ENCODE results near the gene TMCC1. TPM values are rescaled to one million over a fixed set of nuclear protein-coding genes. Genes with fewer than 3 reads are reported as not detected.
"Not testable (repeated sequence)": the region's sequence is repeated elsewhere in the genome, so short reads cannot be mapped to it uniquely, and the experiment has no call there.

The TMCC1 gene
- total RNA-seq, 1 experiment from 2014 or later, result 6.2 TPM

DNA sequence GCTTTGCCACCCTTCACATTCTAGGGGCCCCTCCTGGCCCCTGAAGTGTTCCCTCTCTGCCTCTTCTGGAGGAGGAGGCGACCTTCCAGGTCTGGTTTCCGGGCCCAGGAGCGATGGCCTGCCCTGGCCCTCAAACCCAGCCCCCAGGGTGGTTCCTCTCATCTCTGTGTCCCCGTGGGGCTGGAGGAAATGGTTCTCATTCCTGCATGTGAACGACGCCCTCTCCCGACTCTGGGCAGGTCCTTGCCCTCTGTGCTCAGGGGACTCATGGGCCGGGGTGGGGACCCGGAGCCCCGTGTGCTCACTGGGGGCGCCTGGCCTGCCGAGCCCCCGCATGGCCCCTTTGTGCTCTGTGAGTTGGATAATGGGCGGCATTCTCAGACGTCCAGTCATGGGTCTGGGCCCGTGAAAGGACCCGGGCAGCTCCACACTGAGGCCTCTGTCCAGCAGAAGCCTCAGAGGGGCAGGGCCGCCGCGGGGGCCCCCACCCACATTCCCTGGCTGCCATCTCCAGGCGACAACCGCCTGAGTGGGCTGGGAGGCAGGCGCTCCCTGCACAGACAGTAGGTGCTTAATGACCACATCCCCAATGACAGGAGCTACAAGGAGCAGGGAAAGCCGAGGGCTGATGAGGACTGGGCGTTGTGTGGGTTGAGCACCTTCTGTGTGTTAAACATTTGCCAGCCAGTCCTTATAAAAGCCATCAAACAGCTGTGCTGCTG is 281.5 kb downstream of the TMCC1 start:
- H3K27ac ChIP-seq (ENCODE audit: low read length), result no peak overlapping the region
- no peaks in the 10 kb centered on the region for H3K36me3 ChIP-seq (ENCODE audit: low read depth, low read length)
- POLR2A ChIA-PET (ENCODE audit: unreplicated experiment), result no interaction called here
- no peak for DNase-seq
- no peaks in the 10 kb centered on the region for H3K9me2 ChIP-seq (replicated peaks; ENCODE audit: low read length)
- no peak overlapping the region for H3K9ac ChIP-seq (ENCODE audit: low read length)
- no peak for ATAC-seq
- no peaks in the 10 kb centered on the region for H3K79me2 ChIP-seq (ENCODE audit: low read length)
- BruUV-seq (replicated peaks), result no TSS peak
- no peak overlapping the region for H3K4me3 ChIP-seq (ENCODE audit: low read length)
- intact Hi-C loops (cut with micrococcal nuclease), result no loop called here
- H3K9me3 ChIP-seq (ENCODE audit: low read length), result no peaks in the 10 kb centered on the region
- no peaks in the 10 kb centered on the region for H4K20me1 ChIP-seq (ENCODE audit: low read length)
- no peaks in the 10 kb centered on the region for H3K4me1 ChIP-seq (ENCODE audit: insufficient read depth, low read length)
- CTCF ChIA-PET, result no interaction called here
- TF ChIP-seq, protein P1, sequence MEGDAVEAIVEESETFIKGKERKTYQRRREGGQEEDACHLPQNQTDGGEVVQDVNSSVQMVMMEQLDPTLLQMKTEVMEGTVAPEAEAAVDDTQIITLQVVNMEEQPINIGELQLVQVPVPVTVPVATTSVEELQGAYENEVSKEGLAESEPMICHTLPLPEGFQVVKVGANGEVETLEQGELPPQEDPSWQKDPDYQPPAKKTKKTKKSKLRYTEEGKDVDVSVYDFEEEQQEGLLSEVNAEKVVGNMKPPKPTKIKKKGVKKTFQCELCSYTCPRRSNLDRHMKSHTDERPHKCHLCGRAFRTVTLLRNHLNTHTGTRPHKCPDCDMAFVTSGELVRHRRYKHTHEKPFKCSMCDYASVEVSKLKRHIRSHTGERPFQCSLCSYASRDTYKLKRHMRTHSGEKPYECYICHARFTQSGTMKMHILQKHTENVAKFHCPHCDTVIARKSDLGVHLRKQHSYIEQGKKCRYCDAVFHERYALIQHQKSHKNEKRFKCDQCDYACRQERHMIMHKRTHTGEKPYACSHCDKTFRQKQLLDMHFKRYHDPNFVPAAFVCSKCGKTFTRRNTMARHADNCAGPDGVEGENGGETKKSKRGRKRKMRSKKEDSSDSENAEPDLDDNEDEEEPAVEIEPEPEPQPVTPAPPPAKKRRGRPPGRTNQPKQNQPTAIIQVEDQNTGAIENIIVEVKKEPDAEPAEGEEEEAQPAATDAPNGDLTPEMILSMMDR (conservative IDR thresholded peaks at IDR 0.05; ENCODE audit: low read depth, low read length), result no peak
- TF ChIP-seq EZH2phosphoT487 (IDR thresholded peaks at IDR 0.05; ENCODE audit: borderline replicate concordance, low read length) (no peak), EZH2 (IDR thresholded peaks at IDR 0.05; ENCODE audit: low read length, unreplicated experiment) (no peak)
- H3K4me2 ChIP-seq (ENCODE audit: low read length), result no peak overlapping the region
- no peaks in the 10 kb centered on the region for H3K27me3 ChIP-seq (ENCODE audit: low read length)
- no peaks in the 10 kb centered on the region for H3F3A ChIP-seq (ENCODE audit: low read length, unreplicated experiment)
- no peak overlapping the region for H2AFZ ChIP-seq (ENCODE audit: low read length)

DNA sequence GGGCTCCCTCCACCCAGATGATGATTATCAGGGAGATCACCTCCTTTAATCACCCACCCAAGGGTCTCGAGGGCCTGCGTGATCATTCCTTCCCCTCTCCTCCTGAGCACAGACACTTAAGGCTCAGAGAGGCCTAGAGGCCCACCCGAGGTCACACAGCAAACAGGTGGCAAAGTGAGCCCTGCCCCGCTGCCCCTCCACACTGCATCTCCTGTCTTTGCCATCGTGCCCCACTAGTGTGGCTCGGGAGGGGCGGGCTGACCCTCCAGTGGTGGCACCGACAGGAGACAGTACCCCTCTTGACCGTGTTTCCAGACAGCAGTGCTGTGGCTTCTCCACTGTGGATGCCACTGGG is 282.1 kb downstream of the TMCC1 start:
- no peaks in the 10 kb centered on the region for H3F3A ChIP-seq (ENCODE audit: low read length, unreplicated experiment)
- ChIA-PET CTCF (no interaction called here), POLR2A (ENCODE audit: unreplicated experiment) (no interaction called here)
- no TSS peak for BruUV-seq (replicated peaks)
- intact Hi-C loops (cut with micrococcal nuclease), result no loop called here
- H3K36me3 ChIP-seq (ENCODE audit: low read depth, low read length), result no peaks in the 10 kb centered on the region
- TF ChIP-seq, protein P1 (conservative IDR thresholded peaks at IDR 0.05; ENCODE audit: low read depth, low read length), result no peak
- TF ChIP-seq EZH2phosphoT487 (IDR thresholded peaks at IDR 0.05; ENCODE audit: borderline replicate concordance, low read length), result no peak
- TF ChIP-seq EZH2 (IDR thresholded peaks at IDR 0.05; ENCODE audit: low read length, unreplicated experiment), result no peak
- no peaks in the 10 kb centered on the region for H3K27me3 ChIP-seq (ENCODE audit: low read length)
- H3K79me2 ChIP-seq (ENCODE audit: low read length), result no peaks in the 10 kb centered on the region
- H4K20me1 ChIP-seq (ENCODE audit: low read length), result no peaks in the 10 kb centered on the region
- no peak overlapping the region for H3K4me2 ChIP-seq (ENCODE audit: low read length)
- no peak overlapping the region for H3K4me3 ChIP-seq (ENCODE audit: low read length)
- H3K9me3 ChIP-seq (ENCODE audit: low read length), result no peaks in the 10 kb centered on the region
- H3K27ac ChIP-seq (ENCODE audit: low read length), result no peak overlapping the region
- no peak overlapping the region for H2AFZ ChIP-seq (ENCODE audit: low read length)
- no peaks in the 10 kb centered on the region for H3K9me2 ChIP-seq (replicated peaks; ENCODE audit: low read length)
- H3K9ac ChIP-seq (ENCODE audit: low read length), result no peak overlapping the region
- ATAC-seq, result no peak
- no peaks in the 10 kb centered on the region for H3K4me1 ChIP-seq (ENCODE audit: insufficient read depth, low read length)
- no peak for DNase-seq

DNA sequence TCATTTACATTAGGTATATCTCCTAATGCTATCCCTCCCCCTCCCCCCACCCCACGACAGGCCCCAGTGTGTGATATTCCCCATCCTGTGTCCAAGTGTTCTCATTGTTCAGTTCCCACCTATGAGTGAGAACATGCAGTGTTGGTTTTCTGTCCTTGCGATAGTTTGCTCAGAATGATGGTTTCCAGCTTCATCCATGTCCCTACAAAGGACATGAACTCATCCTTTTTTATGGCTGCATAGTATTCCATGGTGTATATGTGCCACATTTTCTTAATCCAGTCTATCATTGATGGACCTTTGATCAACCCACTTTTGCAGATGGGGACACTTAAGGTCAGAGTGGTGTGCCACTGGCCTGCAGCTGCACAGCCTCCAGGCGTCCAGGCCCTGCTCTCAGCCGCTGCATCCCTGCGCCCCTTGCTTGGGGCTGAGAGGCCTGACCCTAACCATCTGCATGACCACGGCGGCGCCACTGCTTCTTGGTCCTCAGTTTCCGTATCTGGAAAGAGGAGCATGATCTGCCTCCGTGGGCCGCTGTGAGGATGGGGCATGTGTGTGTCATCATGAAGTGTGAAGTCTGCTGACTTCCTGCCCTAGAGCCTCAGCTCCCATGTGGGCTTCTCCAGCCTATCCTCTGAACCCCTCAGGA is 282.6 kb downstream of the TMCC1 start:
- H3K9me3 ChIP-seq (ENCODE audit: low read length); H2AFZ ChIP-seq (ENCODE audit: low read length); H3K9me2 ChIP-seq (replicated peaks; ENCODE audit: low read length); H3F3A ChIP-seq (ENCODE audit: low read length, unreplicated experiment); H3K4me2 ChIP-seq (ENCODE audit: low read length); H3K4me3 ChIP-seq (ENCODE audit: low read length); DNase-seq; CTCF ChIA-PET; BruUV-seq (replicated peaks); H3K4me1 ChIP-seq (ENCODE audit: insufficient read depth, low read length); H3K79me2 ChIP-seq (ENCODE audit: low read length); intact Hi-C loops (cut with micrococcal nuclease); H3K27me3 ChIP-seq (ENCODE audit: low read length); ATAC-seq; H3K36me3 ChIP-seq (ENCODE audit: low read depth, low read length); H3K9ac ChIP-seq (ENCODE audit: low read length); POLR2A ChIA-PET (ENCODE audit: unreplicated experiment); H4K20me1 ChIP-seq (ENCODE audit: low read length); H3K27ac ChIP-seq (ENCODE audit: low read length): not testable (repeated sequence)
